Keratinocyte (primary cell): ENCODE measurements around the gene TSACC. TPM values are rescaled to one million over a fixed set of nuclear protein-coding genes. Genes with fewer than 3 reads are reported as not detected.

Source experiments
- DNase-seq: peaks from one replicate; pipeline ENCODE4 v3.0.0-alpha.2; 2011; ENCODE audit warnings: low read depth, missing footprints, low spot score
- FAIRE-seq: peaks from 2 replicates; lab custom pipeline; 2011; peaks lifted over from hg19 to GRCh38; lab: Jason Lieb, UNC
- H2AFZ ChIP-seq: 2 replicates; pipeline ENCODE4 v1.6.0; 2012; ENCODE audit warnings: low read length, control low read depth, inconsistent platforms; ENCODE audit not compliant: control insufficient read depth
- H3K27ac ChIP-seq: 2 replicates; pipeline ENCODE4 v1.5.1; 2011; ENCODE audit warnings: low read length; ENCODE audit not compliant: control insufficient read depth, insufficient read depth
- H3K27me3 ChIP-seq: 3 replicates; pipeline ENCODE4 v1.6.0; 2011; ENCODE audit warnings: low read length; ENCODE audit not compliant: control insufficient read depth, insufficient read depth; ENCODE audit errors: extremely low read depth
- H3K36me3 ChIP-seq, 2 experiments: 2 replicates in 1 of 2; 3 replicates in 1 of 2; pipeline ENCODE4 v1.5.1; 2011; ENCODE audit warnings: low read length in 2 of 2, mild to moderate bottlenecking in 1 of 2; ENCODE audit not compliant: control insufficient read depth in 2 of 2, insufficient read depth in 2 of 2; ENCODE audit errors: extremely low read depth in 1 of 2
- H3K4me1 ChIP-seq: 3 replicates; pipeline ENCODE4 v1.5.1; 2011; ENCODE audit warnings: low read length; ENCODE audit not compliant: control insufficient read depth, insufficient read depth; ENCODE audit errors: extremely low read depth
- H3K4me2 ChIP-seq: 3 replicates; pipeline ENCODE4 v1.6.0; 2011; ENCODE audit warnings: low read depth, low read length; ENCODE audit not compliant: control insufficient read depth, insufficient read depth; ENCODE audit errors: extremely low read depth
- H3K4me3 ChIP-seq, 3 experiments: fragments of 200-600 bp in 1 of 3; sonication (generic) in 1 of 3; 2 replicates in 2 of 3; 3 replicates in 1 of 3; pipeline ENCODE4 v1.5.1; 2011 to 2016; ENCODE audit warnings: low read length in 3 of 3, mild to moderate bottlenecking in 3 of 3, control low read depth in 2 of 3, inconsistent platforms in 1 of 3, low read depth in 1 of 3, mixed read lengths in 1 of 3, mixed run types in 1 of 3, moderate library complexity in 1 of 3; ENCODE audit not compliant: control insufficient read depth in 2 of 3, insufficient read depth in 2 of 3; ENCODE audit errors: extremely low read depth in 1 of 3
- H3K79me2 ChIP-seq: 2 replicates; pipeline ENCODE4 v1.6.0; 2012; ENCODE audit warnings: low read length; ENCODE audit not compliant: control insufficient read depth, insufficient read depth
- H3K9ac ChIP-seq: 3 replicates; pipeline ENCODE4 v1.6.0; 2011; ENCODE audit warnings: low read length; ENCODE audit not compliant: control insufficient read depth, insufficient read depth; ENCODE audit errors: extremely low read depth
- H3K9me1 ChIP-seq: 3 replicates; pipeline ENCODE4 v1.6.0; 2011; ENCODE audit warnings: low read length; ENCODE audit not compliant: control insufficient read depth, insufficient read depth; ENCODE audit errors: extremely low read depth
- H3K9me3 ChIP-seq: 2 replicates; pipeline ENCODE4 v1.5.1; 2012; ENCODE audit warnings: low read depth, low read length; ENCODE audit not compliant: control insufficient read depth
- H4K20me1 ChIP-seq: 3 replicates; pipeline ENCODE4 v1.6.0; 2011; ENCODE audit warnings: low read length; ENCODE audit not compliant: control insufficient read depth, insufficient read depth; ENCODE audit errors: extremely low read depth
- CTCF ChIP-seq, 3 experiments: IDR thresholded peaks in 1 of 3; conservative IDR thresholded peaks in 1 of 3; optimal IDR thresholded peaks in 1 of 3; 2 replicates in 2 of 3; 3 replicates in 1 of 3; pipeline versions ENCODE3 to v1.5.1; 2011; ENCODE audit warnings: low read length in 3 of 3, mild to moderate bottlenecking in 3 of 3, moderate library complexity in 2 of 3, control low read depth in 1 of 3, inconsistent platforms in 1 of 3; ENCODE audit not compliant: insufficient read depth in 2 of 3; ENCODE audit errors: extremely low read depth in 1 of 3
- EZH2 ChIP-seq: IDR thresholded peaks from one replicate; pipeline ENCODE4 v1.6.1; 2012; ENCODE audit warnings: inconsistent platforms, mild to moderate bottlenecking, low read length, moderate library complexity
- dilution Hi-C: fragments of 300-500 bp; cut with MboI; formaldehyde crosslinking; loops from one replicate; pipeline ENCODE4 v1.7.0; 2020; ENCODE audit warnings: low sequenced_read_pairs; ENCODE audit not compliant: extremely low pct_ligation_motif_present
- polyA plus RNA-seq, 5 experiments: library from polyadenylated mRNA; depleted of rRNA in 3 of 5; stranded (reverse) in 3 of 5; stranded (forward) in 1 of 5; unstranded in 1 of 5; fragments of >200 nt; gene quantifications; 1 replicate in 1 of 5; 2 replicates in 3 of 5; 3 replicates in 1 of 5; pipeline versions ENCODE4 v1.2.1 to v1.2.3, GENCODE V29; 2011 to 2012; ENCODE audit warnings: missing spikeins in 2 of 5, low read depth in 1 of 5, low replicate concordance in 1 of 5

The TSACC gene
- polyA plus RNA-seq, 1 donor (not counting 4 experiments of a cell fraction or from before 2014, with no cell fraction given), result 2.5 TPM

DNA sequence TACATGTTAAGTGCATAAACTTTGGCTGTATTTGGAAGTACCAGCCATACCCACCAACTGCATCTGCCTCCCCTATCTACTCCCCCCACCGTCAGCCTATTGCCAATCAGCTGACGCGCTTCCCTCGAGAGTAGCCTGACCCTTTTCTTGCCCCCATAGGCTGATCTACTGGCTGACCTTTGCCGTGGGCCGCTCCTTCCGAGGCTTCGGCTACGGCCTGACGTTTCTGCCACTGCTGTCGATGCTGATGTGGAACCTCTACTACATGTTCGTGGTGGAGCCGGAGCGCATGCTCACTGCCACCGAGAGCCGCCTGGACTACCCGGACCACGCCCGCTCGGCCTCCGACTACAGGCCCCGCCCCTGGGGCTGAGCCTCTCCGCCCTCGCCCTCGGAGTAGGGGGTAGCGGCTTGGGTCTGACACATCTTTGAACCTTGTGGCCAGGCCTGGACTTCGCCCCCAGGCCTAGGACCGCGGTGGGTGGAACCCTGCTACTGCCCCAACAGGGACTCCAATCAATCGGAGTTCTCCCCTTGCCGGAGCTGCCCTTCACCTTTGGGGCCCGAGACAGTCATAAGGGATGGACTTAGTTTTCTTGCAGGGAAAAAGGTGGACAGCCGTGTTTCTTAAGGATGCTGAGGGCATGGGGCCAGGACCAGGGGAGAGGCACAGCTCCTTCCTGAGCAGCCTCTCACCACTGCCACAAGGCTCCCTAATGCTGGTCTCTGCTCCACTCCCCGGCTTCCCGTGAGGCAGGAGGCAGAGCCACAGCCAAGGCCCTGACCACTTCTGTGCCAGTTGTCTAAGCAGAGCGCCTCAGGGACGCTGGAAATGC lies 46.9 kb upstream of the TSACC start:
- peak overlapping the region; percentile 47 for H2AFZ ChIP-seq
- dilution Hi-C loops, result no loop called here
- no peak for FAIRE-seq
- H3K4me3 ChIP-seq, result peak overlapping the region in 1 of 3 experiments; percentile 4
- no peak for DNase-seq
- no peak for TF ChIP-seq CTCF (optimal IDR thresholded peaks at IDR 0.05 in 1 of 3, IDR thresholded peaks at IDR 0.05 in 1 of 3, conservative IDR thresholded peaks at IDR 0.05 in 1 of 3; ENCODE audit: extremely low read depth in 1 of 3, insufficient read depth in 2 of 3, low read length in 3 of 3)
- no peak for TF ChIP-seq EZH2
- H3K9me3 ChIP-seq, result no peaks in the 10 kb centered on the region
- H3K79me2 ChIP-seq, result peaks cover 2% of the 10 kb centered on the region
- H3K4me1 ChIP-seq, result peaks cover 8% of the 10 kb centered on the region
- no peaks in the 10 kb centered on the region for H3K27me3 ChIP-seq
- H3K9me1 ChIP-seq, result no peaks in the 10 kb centered on the region
- no peak overlapping the region for H3K27ac ChIP-seq
- peak overlapping the region; percentile 6 for H3K4me2 ChIP-seq
- peak overlapping the region; percentile 22 for H3K9ac ChIP-seq
- H3K36me3 ChIP-seq, result peaks cover 2 to 16% of the 10 kb centered on the region in 2 experiments
- no peaks in the 10 kb centered on the region for H4K20me1 ChIP-seq

- no peaks in the 10 kb centered on the region for H3K9me1 ChIP-seq
- H3K36me3 ChIP-seq, result peaks cover 0 to 16% of the 10 kb centered on the region in 2 experiments
- no peaks in the 10 kb centered on the region for H3K27me3 ChIP-seq
- no peak overlapping the region for H2AFZ ChIP-seq
- H3K4me3 ChIP-seq, result no peak overlapping the region
- no peaks in the 10 kb centered on the region for H3K9me3 ChIP-seq
- H3K4me1 ChIP-seq, result peaks cover 8% of the 10 kb centered on the region
- DNase-seq (no peak), FAIRE-seq (no peak)
- no peaks in the 10 kb centered on the region for H4K20me1 ChIP-seq
- H3K27ac ChIP-seq, result no peak overlapping the region
- peaks cover 2% of the 10 kb centered on the region for H3K79me2 ChIP-seq
- H3K4me2 ChIP-seq, result no peak overlapping the region
- dilution Hi-C loops, result no loop called here
- TF ChIP-seq CTCF (optimal IDR thresholded peaks at IDR 0.05 in 1 of 3, IDR thresholded peaks at IDR 0.05 in 1 of 3, conservative IDR thresholded peaks at IDR 0.05 in 1 of 3; ENCODE audit: extremely low read depth in 1 of 3, insufficient read depth in 2 of 3, low read length in 3 of 3), result no peak
- no peak for TF ChIP-seq EZH2
- no peak overlapping the region for H3K9ac ChIP-seq
Measured at GRCh38 chr1:156293098-156293434, 45.3 kb upstream of the TSACC start.
